Fibroblast of lung (primary cell): ENCODE data around the gene LSM14B.

Experiments
- EZH2 ChIP-seq: IDR thresholded peaks from 2 replicates; pipeline ENCODE4 v1.5.1; 2012; ENCODE audit warnings: low read length, control low read depth, mild to moderate bottlenecking; ENCODE audit errors: missing control alignments
- TF ChIP-seq, protein P1 (sequence below), 2 donors: IDR thresholded peaks in 1 of 2; conservative IDR thresholded peaks in 1 of 2; 1 replicate in 1 of 2; 2 replicates in 1 of 2; pipeline ENCODE4 v1.5.1; 2011 to 2012; ENCODE audit warnings: low read length in 2 of 2, control low read depth in 1 of 2, inconsistent platforms in 1 of 2, low read depth in 1 of 2, mild to moderate bottlenecking in 1 of 2

DNA sequence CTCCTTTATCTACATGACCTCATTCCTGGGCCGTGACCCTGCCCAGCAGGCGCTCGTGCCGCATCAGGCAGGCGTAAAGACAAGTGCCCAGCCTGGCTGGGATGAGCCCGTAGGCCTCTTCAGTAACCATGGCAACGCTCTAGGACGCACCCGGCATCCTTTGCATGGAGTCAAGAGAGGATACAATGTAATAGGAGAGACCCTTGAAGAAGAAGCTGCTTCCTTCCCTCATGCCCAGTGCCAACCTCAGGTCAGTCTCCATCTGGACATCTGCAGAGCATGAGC is 5.0 kb upstream of the LSM14B start:
- TF ChIP-seq EZH2: no peak
- TF ChIP-seq, protein P1, sequence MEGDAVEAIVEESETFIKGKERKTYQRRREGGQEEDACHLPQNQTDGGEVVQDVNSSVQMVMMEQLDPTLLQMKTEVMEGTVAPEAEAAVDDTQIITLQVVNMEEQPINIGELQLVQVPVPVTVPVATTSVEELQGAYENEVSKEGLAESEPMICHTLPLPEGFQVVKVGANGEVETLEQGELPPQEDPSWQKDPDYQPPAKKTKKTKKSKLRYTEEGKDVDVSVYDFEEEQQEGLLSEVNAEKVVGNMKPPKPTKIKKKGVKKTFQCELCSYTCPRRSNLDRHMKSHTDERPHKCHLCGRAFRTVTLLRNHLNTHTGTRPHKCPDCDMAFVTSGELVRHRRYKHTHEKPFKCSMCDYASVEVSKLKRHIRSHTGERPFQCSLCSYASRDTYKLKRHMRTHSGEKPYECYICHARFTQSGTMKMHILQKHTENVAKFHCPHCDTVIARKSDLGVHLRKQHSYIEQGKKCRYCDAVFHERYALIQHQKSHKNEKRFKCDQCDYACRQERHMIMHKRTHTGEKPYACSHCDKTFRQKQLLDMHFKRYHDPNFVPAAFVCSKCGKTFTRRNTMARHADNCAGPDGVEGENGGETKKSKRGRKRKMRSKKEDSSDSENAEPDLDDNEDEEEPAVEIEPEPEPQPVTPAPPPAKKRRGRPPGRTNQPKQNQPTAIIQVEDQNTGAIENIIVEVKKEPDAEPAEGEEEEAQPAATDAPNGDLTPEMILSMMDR (conservative IDR thresholded peaks at IDR 0.05 in 1 of 2, IDR thresholded peaks at IDR 0.05 in 1 of 2; ENCODE audit: low read depth in 1 of 2, low read length in 2 of 2): no peak
